ENCODE results near the gene SYNGAP1. TPM values are rescaled to one million over a fixed set of nuclear protein-coding genes. Genes with fewer than 3 reads are reported as not detected.

Gene SYNGAP1
- total and polyA plus RNA-seq, 2 of the 8 experiments (the other 6 are each of a cell fraction or from before 2014, with no cell fraction given): 31.0 to 101 TPM

GRCh38 chr6:33504486-33504885 is 84.6 kb downstream of the SYNGAP1 start (continued):
- TF ChIP-seq CHD7 (IDR thresholded peaks at IDR 0.05; ENCODE audit: insufficient replicate concordance, low read length): no peak
